Ovary (tissue), 9 donors: ENCODE measurements around the gene RPS28. TPM values are rescaled to one million over a fixed set of nuclear protein-coding genes. Genes with fewer than 3 reads are reported as not detected.

Source experiments
- DNase-seq, 5 donors: peaks; one replicate each; pipeline ENCODE4 v3.0.0-alpha.2; 2019 to 2020
- H3K27ac ChIP-seq, 2 donors: fragments of 200-600 bp; one replicate each; pipeline versions ENCODE4 v1.5.1 to v1.8.0; 2019 to 2022
- H3K27me3 ChIP-seq: fragments of 200-600 bp; one replicate; pipeline ENCODE4 v1.8.0; 2022
- H3K36me3 ChIP-seq: fragments of 200-600 bp; sonication (generic); one replicate; pipeline ENCODE4 v1.5.1; 2019
- H3K4me1 ChIP-seq: one replicate; pipeline ENCODE4 v1.8.1; 2013; ENCODE audit warnings: mild to moderate bottlenecking, moderate library complexity; ENCODE audit not compliant: insufficient read depth
- H3K4me3 ChIP-seq: fragments of 200-600 bp; sonication (generic); one replicate; pipeline ENCODE4 v1.5.1; 2017
- H3K9me3 ChIP-seq, 2 donors: fragments of 200-600 bp in 1 of 2; sonication (generic) in 1 of 2; one replicate each; pipeline versions ENCODE4 v1.5.1 to v1.8.1; 2013 to 2019; ENCODE audit warnings: mild to moderate bottlenecking in 1 of 2, moderate library complexity in 1 of 2
- EP300 ChIP-seq: sonication (generic); formaldehyde crosslinking; IDR thresholded peaks from one replicate; pipeline ENCODE4 v1.6.1; 2017; ENCODE audit warnings: antibody characterized with exemption
- POLR2A ChIP-seq: fragments of 450-650 bp; IDR thresholded peaks from one replicate; pipeline ENCODE4 v1.6.1; 2017; ENCODE audit warnings: antibody characterized with exemption, mild to moderate bottlenecking, moderate library complexity
- WGBS, 3 donors: extraction: QIAGEN DNeasy Blood & Tissue Kit in 1 of 3; methylation state at CpG; one replicate each; pipeline versions ENCODE4 v1.1.5 to v1.1.7; 2013 to 2017; 5-methylcytosine and 5-hydroxymethylcytosine counted together
- intact Hi-C, 4 donors: fragments of 100-400 bp; cut with DNase I; formaldehyde crosslinking; loops; one replicate each; pipeline versions ENCODE4 v1.11.0 to v1.15.1; 2022 to 2023
- polyA plus RNA-seq, 2 donors: library from polyadenylated mRNA; stranded (reverse); fragments of 200-250 nt in 1 of 2; fragments of 350-450 nt in 1 of 2; fragmentation: Illumina TruSeq in 1 of 2; extraction: RNeasy Lipid Tissue Mini Kit (QIAGEN cat#74804) in 1 of 2; gene quantifications; one replicate each; pipeline ENCODE4 v1.2.3, GENCODE V29; 2013 to 2014
- total RNA-seq, 7 donors: library from RNA; depleted of rRNA in 2 of 7; stranded (reverse); fragments of >200 nt in 2 of 7; fragmentation: NEBNext Ultra II Directional in 3 of 7; extraction: Animal tissue kit (Norgen Biotek cat#: 25700) in 3 of 7; gene quantifications; one replicate each; pipeline versions ENCODE4 v1.1.0 to v1.2.4, GENCODE V29; 2016 to 2023
- TF ChIP-seq, protein P1 (sequence below), 3 donors: fragments of 450-650 bp in 2 of 3; fragments of 200-600 bp in 1 of 3; IDR thresholded peaks; one replicate each; pipeline versions ENCODE4 v1.5.1 to v1.8.0; 2016 to 2022; ENCODE audit warnings: antibody characterized with exemption in 3 of 3, mild to moderate bottlenecking in 1 of 3
- donor health status: DM: no; HTN: no; CAD: no; lungs with moderate emphysema.
- donor health status: DM: no; HTN: no; CAD: no.
- donor health status: Bipolar disorder and iron deficiency.
- donor health status: DM: yes; HTN: yes; CAD: no.
- donor health status: DM: no; HTN: no; CAD: no.
- donor health status: DM: yes; HTN: yes; CAD: no.

The RPS28 gene
- total and polyA plus RNA-seq, 9 donors = 47.7 to 2,713 (median 2,078) TPM

DNA sequence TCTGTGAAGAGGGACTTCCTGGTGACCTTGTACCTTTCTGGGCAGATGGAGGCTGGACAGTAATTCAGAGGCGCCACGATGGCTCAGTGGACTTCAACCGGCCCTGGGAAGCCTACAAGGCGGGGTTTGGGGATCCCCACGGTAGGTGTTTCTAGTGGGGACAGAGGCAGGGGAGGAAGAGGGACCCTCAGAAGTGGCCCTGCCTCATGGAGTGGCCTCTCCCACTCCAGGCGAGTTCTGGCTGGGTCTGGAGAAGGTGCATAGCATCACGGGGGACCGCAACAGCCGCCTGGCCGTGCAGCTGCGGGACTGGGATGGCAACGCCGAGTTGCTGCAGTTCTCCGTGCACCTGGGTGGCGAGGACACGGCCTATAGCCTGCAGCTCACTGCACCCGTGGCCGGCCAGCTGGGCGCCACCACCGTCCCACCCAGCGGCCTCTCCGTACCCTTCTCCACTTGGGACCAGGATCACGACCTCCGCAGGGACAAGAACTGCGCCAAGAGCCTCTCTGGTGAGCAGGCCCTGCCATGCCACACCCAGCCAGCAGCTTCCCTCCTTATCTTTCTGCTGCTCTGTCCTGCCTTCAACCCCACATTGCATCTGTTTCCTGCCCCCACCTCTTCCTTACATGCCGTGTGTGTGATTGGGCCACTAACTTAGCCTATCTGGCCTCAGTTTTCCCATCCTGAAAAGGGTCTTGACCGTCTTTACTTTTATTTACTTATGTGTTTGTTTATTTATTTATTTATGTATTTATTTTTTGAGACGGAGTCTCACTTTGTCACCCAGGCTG is 49.9 kb downstream of the RPS28 start:
- H3K27me3 ChIP-seq = no peaks in the 10 kb centered on the region
- H3K36me3 ChIP-seq = no peaks in the 10 kb centered on the region
- intact Hi-C loops = no loop called here
- H3K4me3 ChIP-seq = no peak overlapping the region
- no peaks in the 10 kb centered on the region for H3K9me3 ChIP-seq
- no peak for DNase-seq
- peaks cover 27% of the 10 kb centered on the region for H3K4me1 ChIP-seq
- WGBS, 3 donors = 81 to 84% (median 84%) methylated on average over 24 to 28 of the region's 28 CpGs
- H3K27ac ChIP-seq = no peak overlapping the region
- TF ChIP-seq EP300 (no peak), POLR2A (no peak)
- TF ChIP-seq, protein P1, sequence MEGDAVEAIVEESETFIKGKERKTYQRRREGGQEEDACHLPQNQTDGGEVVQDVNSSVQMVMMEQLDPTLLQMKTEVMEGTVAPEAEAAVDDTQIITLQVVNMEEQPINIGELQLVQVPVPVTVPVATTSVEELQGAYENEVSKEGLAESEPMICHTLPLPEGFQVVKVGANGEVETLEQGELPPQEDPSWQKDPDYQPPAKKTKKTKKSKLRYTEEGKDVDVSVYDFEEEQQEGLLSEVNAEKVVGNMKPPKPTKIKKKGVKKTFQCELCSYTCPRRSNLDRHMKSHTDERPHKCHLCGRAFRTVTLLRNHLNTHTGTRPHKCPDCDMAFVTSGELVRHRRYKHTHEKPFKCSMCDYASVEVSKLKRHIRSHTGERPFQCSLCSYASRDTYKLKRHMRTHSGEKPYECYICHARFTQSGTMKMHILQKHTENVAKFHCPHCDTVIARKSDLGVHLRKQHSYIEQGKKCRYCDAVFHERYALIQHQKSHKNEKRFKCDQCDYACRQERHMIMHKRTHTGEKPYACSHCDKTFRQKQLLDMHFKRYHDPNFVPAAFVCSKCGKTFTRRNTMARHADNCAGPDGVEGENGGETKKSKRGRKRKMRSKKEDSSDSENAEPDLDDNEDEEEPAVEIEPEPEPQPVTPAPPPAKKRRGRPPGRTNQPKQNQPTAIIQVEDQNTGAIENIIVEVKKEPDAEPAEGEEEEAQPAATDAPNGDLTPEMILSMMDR (IDR thresholded peaks at IDR 0.05) = no peak

Other genes starting within 250 kb of the RPS28 start
- gene FBN3, start 171.9 kb upstream of the RPS28 start, total RNA-seq = under 1 TPM in 6 of 7 donors, not detected in 1; 0.08 to 0.74 (median 0.28) TPM
- under 1 TPM in 1 of 2 donors, not detected in 1; 0.21 TPM for gene FBN3, start 171.9 kb upstream of the RPS28 start, polyA plus RNA-seq
- gene CERS4, start 112.1 kb upstream of the RPS28 start, total RNA-seq = 10 to 100 TPM; 28.7 to 61.6 (median 45.5) TPM
- gene CERS4, start 112.1 kb upstream of the RPS28 start, polyA plus RNA-seq = 10 to 100 TPM; 20.1 to 37.4 TPM
- 10 to 100 TPM; 16.0 to 57.0 (median 34.2) TPM for gene CD320, start 13.1 kb upstream of the RPS28 start, total RNA-seq
- 10 to 100 TPM in 1 of 2 donors, 1 to 10 TPM in 1; 1.9 to 34.3 TPM for gene CD320, start 13.1 kb upstream of the RPS28 start, polyA plus RNA-seq
- gene NDUFA7, start 121 bp upstream of the RPS28 start, total RNA-seq = 10 to 100 TPM in 6 of 7 donors, 1 to 10 TPM in 1; 7.7 to 48.0 (median 30.2) TPM
- gene NDUFA7, start 121 bp upstream of the RPS28 start, polyA plus RNA-seq = 10 to 100 TPM; 25.4 to 63.7 TPM
- 10 to 100 TPM in 1 of 7 donors, 1 to 10 TPM in 6; 3.3 to 11.7 (median 4.3) TPM for gene KANK3, start 21.8 kb downstream of the RPS28 start, total RNA-seq
- gene KANK3, start 21.8 kb downstream of the RPS28 start, polyA plus RNA-seq = 1 to 10 TPM in 1 of 2 donors, under 1 TPM in 1; 0.73 to 9.7 TPM
- 10 to 100 TPM in 3 of 7 donors, 1 to 10 TPM in 3, under 1 TPM in 1; 0.71 to 35.0 (median 2.1) TPM for gene ANGPTL4, start 42.7 kb downstream of the RPS28 start, total RNA-seq
- 10 to 100 TPM in 1 of 2 donors, 1 to 10 TPM in 1; 3.0 to 11.7 TPM for gene ANGPTL4, start 42.7 kb downstream of the RPS28 start, polyA plus RNA-seq
- gene RAB11B, start 68.9 kb downstream of the RPS28 start, total RNA-seq = 100 to 1,000 TPM in 5 of 7 donors, 10 to 100 TPM in 2; 29.3 to 142 (median 102) TPM
- gene RAB11B, start 68.9 kb downstream of the RPS28 start, polyA plus RNA-seq = 100 to 1,000 TPM in 1 of 2 donors, 10 to 100 TPM in 1; 20.8 to 103 TPM
- 10 to 100 TPM; 20.7 to 62.7 (median 27.2) TPM for gene MARCHF2, start 91.8 kb downstream of the RPS28 start, total RNA-seq
- 10 to 100 TPM; 13.8 to 22.0 TPM for gene MARCHF2, start 91.8 kb downstream of the RPS28 start, polyA plus RNA-seq
- 100 to 1,000 TPM in 6 of 7 donors, 10 to 100 TPM in 1; 88.2 to 220 (median 180) TPM for gene HNRNPM, start 123.5 kb downstream of the RPS28 start, total RNA-seq
- 100 to 1,000 TPM; 146 to 285 TPM for gene HNRNPM, start 123.5 kb downstream of the RPS28 start, polyA plus RNA-seq
- 1 to 10 TPM in 4 of 7 donors, under 1 TPM in 3; 0.11 to 2.2 (median 1.4) TPM for gene PRAM1, start 181.1 kb downstream of the RPS28 start, total RNA-seq
- under 1 TPM; 0.35 to 0.88 TPM for gene PRAM1, start 181.1 kb downstream of the RPS28 start, polyA plus RNA-seq
- 10 to 100 TPM; 20.9 to 49.7 (median 26.2) TPM for gene ZNF414, start 192.7 kb downstream of the RPS28 start, total RNA-seq
- gene ZNF414, start 192.7 kb downstream of the RPS28 start, polyA plus RNA-seq = 10 to 100 TPM in 1 of 2 donors, under 1 TPM in 1; 0.62 to 45.3 TPM